Mucosa of rectum (tissue), 2 donors: ENCODE data around the gene CRACR2B.

ENCODE experiments used
- H3K27ac ChIP-seq, 2 donors: one replicate each; pipeline ENCODE4 v1.7.0; 2013; ENCODE audit warnings: inconsistent platforms in 2 of 2, low read depth in 2 of 2, low read length in 2 of 2
- H3K27me3 ChIP-seq, 2 donors: one replicate each; pipeline ENCODE4 v1.7.0; 2013; ENCODE audit warnings: low read length in 2 of 2; ENCODE audit not compliant: control insufficient read depth in 2 of 2, insufficient read depth in 2 of 2
- H3K36me3 ChIP-seq, 2 donors: one replicate each; pipeline ENCODE4 v1.7.0; 2013; ENCODE audit warnings: low read length in 2 of 2; ENCODE audit not compliant: control insufficient read depth in 2 of 2, insufficient read depth in 2 of 2
- H3K4me1 ChIP-seq, 2 donors: one replicate each; pipeline ENCODE4 v1.7.0; 2013; ENCODE audit warnings: low read length in 2 of 2, mild to moderate bottlenecking in 1 of 2; ENCODE audit not compliant: control insufficient read depth in 2 of 2, insufficient read depth in 2 of 2
- H3K4me3 ChIP-seq, 2 donors: one replicate each; pipeline ENCODE4 v1.7.0; 2013; ENCODE audit warnings: low read length in 2 of 2
- H3K9ac ChIP-seq, 2 donors: one replicate each; pipeline ENCODE4 v1.7.0; 2013; ENCODE audit warnings: low read length in 2 of 2, low read depth in 1 of 2, mild to moderate bottlenecking in 1 of 2
- H3K9me3 ChIP-seq, 2 donors: one replicate each; pipeline ENCODE4 v1.7.0; 2013; ENCODE audit warnings: low read length in 2 of 2; ENCODE audit not compliant: control insufficient read depth in 2 of 2
- donor health status: healthy.
- donor health status: Normal muscosa, but diverticular disease.

Gene CRACR2B

DNA sequence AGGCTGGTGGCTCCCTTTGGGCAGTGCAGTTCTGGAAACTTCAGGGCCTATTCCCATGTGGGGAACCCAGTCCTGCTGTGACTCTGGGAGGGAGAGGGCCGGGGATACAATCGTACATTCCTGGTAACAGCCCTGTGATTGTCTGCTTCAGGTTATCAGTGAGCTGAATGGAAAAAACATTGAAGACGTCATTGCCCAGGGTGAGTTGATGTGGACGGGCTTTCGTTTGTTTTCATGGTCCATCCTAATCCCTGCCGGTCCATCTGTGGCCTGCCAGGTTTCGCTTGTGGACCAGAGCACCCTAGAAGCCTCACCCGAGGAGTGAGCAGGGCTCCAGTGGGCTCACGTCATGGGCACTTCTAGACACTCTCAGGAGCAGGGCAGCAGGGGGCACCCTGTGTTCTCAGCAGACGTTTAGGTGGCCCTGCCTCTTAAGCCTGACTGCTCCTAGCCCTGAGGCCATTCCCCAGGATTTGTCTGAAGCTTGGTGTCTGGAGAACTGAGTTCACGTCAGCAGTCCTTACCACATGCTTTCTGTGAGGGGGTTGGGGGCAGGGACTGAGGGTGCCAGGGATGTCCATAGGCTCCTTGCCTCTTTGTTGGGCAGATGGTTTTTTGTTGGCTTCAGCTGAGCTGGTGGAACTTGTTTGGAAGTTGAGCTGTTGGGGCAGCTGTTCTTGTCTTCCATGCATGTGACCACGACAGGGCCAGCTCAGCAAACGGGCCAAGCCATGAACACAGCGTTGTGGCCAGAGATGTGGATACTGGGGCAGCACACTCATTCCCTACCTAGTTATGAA, 16.1 kb upstream of the CRACR2B start:
- H3K27ac ChIP-seq = no peak overlapping the region
- peak overlapping the region; percentile 97 to 100 for H3K9ac ChIP-seq
- no peaks in the 10 kb centered on the region for H3K27me3 ChIP-seq
- peaks cover 25% of the 10 kb centered on the region in 2 donors for H3K4me1 ChIP-seq
- peak overlapping the region in 1 of 2 donors; percentile 94 for H3K4me3 ChIP-seq
- H3K9me3 ChIP-seq = no peaks in the 10 kb centered on the region
- H3K36me3 ChIP-seq = peaks cover 16 to 30% of the 10 kb centered on the region in 2 donors

DNA sequence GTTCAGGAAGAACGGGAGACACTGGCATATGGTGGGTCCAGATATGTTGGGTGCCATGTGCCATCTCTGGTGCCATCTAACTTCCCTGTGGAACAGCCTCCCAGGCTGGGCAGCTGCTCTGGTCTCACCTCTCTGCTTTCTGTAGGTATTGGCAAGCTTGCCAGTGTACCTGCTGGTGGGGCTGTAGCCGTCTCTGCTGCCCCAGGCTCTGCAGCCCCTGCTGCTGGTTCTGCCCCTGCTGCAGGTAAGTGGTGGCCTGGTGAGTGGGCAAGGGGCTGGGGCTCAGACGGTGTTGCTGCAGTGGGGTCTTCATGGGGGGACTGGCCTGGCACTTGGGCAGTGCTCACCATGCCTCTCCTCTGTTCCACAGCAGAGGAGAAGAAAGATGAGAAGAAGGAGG, 15.3 kb upstream of the CRACR2B start:
- H3K9ac ChIP-seq = no peak overlapping the region
- H3K27me3 ChIP-seq = no peaks in the 10 kb centered on the region
- peaks cover 16 to 30% of the 10 kb centered on the region in 2 donors for H3K36me3 ChIP-seq
- H3K4me1 ChIP-seq = peaks cover 25% of the 10 kb centered on the region in 2 donors
- no peak overlapping the region for H3K27ac ChIP-seq
- H3K9me3 ChIP-seq = no peaks in the 10 kb centered on the region
- H3K4me3 ChIP-seq = no peak overlapping the region

DNA sequence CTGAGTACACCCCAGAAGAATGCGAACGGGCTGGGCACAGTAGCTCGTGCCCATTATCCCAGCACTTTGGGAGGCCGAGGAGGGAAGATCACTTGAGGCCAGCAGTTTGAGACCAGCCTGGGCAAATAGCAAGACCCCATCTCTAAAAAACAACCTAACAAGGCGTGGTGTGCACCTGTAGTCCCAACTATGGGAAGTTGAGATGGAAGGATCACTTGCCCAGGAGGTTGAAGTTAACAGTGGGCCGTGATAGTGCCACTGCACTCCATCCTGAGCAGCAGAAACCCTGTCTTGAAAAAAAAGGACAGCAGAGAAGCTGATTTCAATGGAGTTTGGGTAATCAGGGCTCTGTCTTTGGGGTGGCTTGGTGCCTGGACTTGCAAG, 14.7 kb upstream of the CRACR2B start:
- H3K9me3 ChIP-seq = no peaks in the 10 kb centered on the region
- H3K4me1 ChIP-seq = peaks cover 25% of the 10 kb centered on the region in 2 donors
- peaks cover 16 to 30% of the 10 kb centered on the region in 2 donors for H3K36me3 ChIP-seq
- H3K27ac ChIP-seq = no peak overlapping the region
- no peak overlapping the region for H3K9ac ChIP-seq
- no peaks in the 10 kb centered on the region for H3K27me3 ChIP-seq
- no peak overlapping the region for H3K4me3 ChIP-seq

DNA sequence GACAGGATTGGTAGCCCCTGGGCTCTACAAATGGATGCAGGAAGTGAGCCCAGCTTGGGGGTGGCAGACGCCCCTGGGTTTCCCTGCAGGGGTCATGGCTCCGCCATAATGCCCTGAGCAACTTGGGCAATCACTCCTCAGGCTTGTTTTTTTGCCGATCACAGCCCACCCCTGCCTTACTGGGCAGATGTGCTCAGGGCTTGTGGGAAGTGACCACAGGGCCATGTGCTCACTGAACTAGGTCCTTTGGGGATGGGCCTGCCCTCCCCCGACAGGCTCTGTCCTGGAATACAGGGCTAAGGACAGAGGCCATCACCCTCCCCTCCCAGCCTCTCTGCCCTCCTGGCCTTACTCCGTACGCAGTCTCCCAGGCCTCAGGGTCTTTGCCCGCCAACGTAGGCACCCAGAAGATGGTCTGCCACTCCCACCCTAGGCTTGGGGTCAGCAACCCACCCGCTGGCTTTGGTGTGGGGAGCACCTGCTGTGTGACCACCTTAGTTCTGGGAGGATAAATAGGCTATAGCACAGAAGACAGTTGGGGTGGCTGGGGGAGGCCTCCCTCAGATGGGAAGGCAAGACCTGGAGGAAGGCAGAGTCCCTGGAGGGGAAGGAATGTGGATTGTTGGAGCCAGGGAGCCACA, 14.1 kb upstream of the CRACR2B start:
- Histone ChIP-seq H3K27me3 (no peaks in the 10 kb centered on the region), H3K4me1 (peaks cover 23 to 24% of the 10 kb centered on the region in 2 donors)

DNA sequence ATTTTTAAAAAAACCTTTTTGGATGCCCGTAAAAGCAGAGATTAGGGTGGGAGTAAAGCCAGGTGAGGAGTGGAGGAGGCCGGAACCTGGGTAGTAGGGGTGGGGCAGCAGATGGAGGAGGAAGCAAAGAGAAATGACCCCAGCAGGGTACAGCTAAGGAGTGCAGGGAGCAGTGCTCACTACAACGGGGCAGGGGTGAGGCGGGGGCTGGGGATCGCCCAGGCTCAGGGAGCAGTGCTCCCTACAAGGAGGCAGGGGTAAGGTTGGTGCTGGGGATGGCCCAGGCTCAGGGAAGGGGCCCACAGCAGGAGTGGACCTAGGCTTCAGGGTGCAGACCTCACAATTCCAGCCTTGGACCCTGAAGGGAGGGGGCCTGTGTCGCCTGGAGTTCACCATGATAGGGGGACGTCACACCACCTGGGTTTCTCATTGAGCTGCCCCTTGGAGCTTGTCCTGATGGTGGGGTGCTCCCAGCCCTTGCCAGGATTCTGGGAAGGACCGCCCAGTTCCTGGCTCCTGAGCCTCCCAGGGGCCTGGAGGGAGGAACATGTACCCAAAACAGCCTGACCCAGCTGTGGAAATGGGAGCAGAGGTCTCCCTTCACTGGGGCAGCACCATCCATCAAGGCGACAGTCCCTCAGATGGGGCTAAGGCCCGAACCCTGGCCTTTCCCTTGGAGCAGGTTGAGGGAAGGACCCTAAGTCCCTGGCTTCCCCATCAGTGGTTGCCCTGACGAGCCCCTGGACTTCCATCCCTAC, 11.9 kb upstream of the CRACR2B start:
- Histone ChIP-seq H3K27me3 (no peaks in the 10 kb centered on the region), H3K9ac (no peak overlapping the region), H3K4me1 (peaks cover 26 to 29% of the 10 kb centered on the region in 2 donors), H3K27ac (no peak overlapping the region), H3K36me3 (peaks cover 16 to 30% of the 10 kb centered on the region in 2 donors), H3K9me3 (no peaks in the 10 kb centered on the region), H3K4me3 (no peak overlapping the region)

More for the DNA sequence above, 14.1 kb upstream of the CRACR2B start:
- Histone ChIP-seq H3K9ac (no peak overlapping the region), H3K27ac (no peak overlapping the region), H3K9me3 (no peaks in the 10 kb centered on the region), H3K4me3 (no peak overlapping the region), H3K36me3 (peaks cover 16 to 30% of the 10 kb centered on the region in 2 donors)

DNA sequence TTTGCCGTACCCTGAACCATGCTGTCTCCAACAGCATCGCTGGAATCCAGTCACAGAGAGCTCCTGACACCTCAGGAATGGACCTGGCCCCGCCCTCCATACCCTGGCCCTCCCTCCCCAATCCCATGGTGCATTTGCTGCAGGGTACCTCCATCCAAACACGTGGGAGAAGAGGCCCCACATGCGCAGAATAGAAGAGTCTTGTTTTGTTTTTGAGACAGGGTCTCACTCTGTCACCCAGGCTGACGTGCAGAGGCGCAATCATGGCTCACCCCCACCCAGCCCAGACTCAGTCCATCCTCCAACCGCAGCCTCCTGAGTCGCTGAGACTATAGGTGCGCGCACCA, 11.3 kb upstream of the CRACR2B start:
- Histone ChIP-seq H3K4me1 (peaks cover 26 to 29% of the 10 kb centered on the region in 2 donors), H3K27me3 (no peaks in the 10 kb centered on the region), H3K36me3 (peaks cover 16 to 28% of the 10 kb centered on the region in 2 donors), H3K4me3 (no peak overlapping the region), H3K27ac (no peak overlapping the region), H3K9me3 (no peaks in the 10 kb centered on the region), H3K9ac (no peak overlapping the region)

DNA sequence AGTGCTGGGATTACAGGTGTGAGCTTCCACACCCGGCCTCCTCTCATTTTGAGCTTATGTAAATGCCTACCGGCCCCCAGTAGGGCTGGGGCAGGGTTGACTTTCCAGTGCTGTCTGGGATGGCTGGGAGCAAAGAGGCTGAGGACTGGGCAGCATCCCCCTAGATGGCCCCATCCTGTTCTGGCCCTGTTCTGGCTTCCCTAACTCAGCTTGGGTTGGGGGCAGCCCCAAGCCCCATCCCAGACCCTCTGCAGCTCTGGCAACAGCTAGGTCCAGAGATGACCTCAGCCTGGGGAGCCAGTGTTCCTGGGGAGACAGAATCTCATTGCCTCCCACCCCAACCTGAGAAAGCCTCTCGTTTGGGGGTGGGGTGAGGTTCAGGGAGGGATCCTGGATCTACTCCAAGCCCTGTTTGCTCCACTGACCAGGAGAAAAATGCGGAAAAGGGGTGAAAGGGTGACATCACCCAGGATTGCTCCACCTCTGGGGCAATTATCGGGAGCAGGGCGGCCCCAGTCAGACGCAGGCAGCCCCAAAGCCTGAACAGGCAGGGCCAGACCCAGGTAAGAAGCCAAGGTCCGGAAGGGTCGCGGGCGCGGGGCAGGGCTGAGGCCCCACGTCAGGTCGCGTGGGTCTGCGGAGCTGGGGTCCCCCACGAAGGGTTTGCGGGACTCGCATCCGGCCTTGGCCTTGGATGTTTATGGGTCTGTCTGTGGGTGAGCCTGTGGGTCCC, 9.2 kb upstream of the CRACR2B start, which contains the start of gene PNPLA2:
Gene PNPLA2 (plus strand): TSS at position 519 of the 733 bp plus-strand sequence. CDS start 805 bp downstream, outside the sequence.
- Histone ChIP-seq H3K36me3 (peaks cover 9 to 18% of the 10 kb centered on the region in 2 donors), H3K4me3 (peak within 1 kb of the TSS; percentile 78 to 82), H3K9ac (peak within 1 kb of the TSS; percentile 85 to 95), H3K27me3 (no peaks in the 10 kb centered on the region), H3K27ac (peak within 1 kb of the TSS; percentile 96 to 98), H3K4me1 (peaks cover 27 to 28% of the 10 kb centered on the region in 2 donors), H3K9me3 (no peaks in the 10 kb centered on the region)

DNA sequence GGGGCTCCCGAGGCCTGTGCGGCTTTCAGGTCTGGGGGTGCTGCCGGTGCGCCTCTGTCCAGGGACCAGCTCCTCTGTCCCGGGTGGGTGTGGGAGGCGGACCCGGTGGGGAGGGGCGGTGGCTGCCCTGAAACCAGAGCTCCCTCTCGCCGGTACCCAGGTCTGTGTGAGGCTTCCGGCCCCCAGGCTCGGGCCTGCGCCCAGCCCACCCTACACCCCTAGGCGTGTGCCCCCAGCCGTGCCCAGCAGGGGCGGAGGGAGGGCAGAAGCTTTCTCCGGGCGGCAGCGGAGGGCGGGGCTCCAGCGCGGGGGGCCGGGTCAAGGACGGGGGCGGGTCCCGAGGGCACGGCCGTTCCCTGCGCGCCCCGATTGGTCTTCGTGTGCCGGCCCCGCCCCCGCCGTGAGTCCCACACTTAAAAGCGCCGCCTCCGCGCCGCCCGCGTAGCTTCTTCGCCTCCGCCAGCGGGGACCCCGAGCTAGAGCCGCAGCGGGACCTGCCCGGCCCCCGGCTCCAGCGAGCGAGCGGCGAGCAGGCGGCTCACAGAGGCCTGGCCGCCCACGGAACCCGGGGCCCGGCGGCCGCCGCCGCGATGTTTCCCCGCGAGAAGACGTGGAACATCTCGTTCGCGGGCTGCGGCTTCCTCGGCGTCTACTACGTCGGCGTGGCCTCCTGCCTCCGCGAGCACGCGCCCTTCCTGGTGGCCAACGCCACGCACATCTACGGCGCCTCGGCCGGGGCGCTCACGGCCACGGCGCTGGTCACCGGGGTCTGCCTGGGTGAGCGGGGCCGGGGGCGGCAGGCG, 8.4 kb upstream of the CRACR2B start:
- Histone ChIP-seq H3K4me1 (peaks cover 27 to 32% of the 10 kb centered on the region in 2 donors), H3K9ac (peak overlapping the region; percentile 85 to 95)

More for the DNA sequence above, 8.4 kb upstream of the CRACR2B start:
- peak overlapping the region; percentile 96 to 98 for H3K27ac ChIP-seq
- H3K27me3 ChIP-seq = no peaks in the 10 kb centered on the region
- peak overlapping the region; percentile 78 to 82 for H3K4me3 ChIP-seq
- no peaks in the 10 kb centered on the region for H3K9me3 ChIP-seq
- peaks cover 14 to 19% of the 10 kb centered on the region in 2 donors for H3K36me3 ChIP-seq
